Stimulated activated CD4-positive, alpha-beta T cell treated with anti-CD3 and anti-CD28 coated beads, Interleukin-4, amount 100 ng/mL, for 24 hours (primary cell): ENCODE results near the gene KDM4D.
"Not testable (repeated sequence)": the region's sequence is repeated elsewhere in the genome, so short reads cannot be mapped to it uniquely, and the experiment has no call there.

Experiments
- DNase-seq: peaks from one replicate; pipeline ENCODE4 v3.0.0-alpha.2; 2020

The KDM4D gene

DNA sequence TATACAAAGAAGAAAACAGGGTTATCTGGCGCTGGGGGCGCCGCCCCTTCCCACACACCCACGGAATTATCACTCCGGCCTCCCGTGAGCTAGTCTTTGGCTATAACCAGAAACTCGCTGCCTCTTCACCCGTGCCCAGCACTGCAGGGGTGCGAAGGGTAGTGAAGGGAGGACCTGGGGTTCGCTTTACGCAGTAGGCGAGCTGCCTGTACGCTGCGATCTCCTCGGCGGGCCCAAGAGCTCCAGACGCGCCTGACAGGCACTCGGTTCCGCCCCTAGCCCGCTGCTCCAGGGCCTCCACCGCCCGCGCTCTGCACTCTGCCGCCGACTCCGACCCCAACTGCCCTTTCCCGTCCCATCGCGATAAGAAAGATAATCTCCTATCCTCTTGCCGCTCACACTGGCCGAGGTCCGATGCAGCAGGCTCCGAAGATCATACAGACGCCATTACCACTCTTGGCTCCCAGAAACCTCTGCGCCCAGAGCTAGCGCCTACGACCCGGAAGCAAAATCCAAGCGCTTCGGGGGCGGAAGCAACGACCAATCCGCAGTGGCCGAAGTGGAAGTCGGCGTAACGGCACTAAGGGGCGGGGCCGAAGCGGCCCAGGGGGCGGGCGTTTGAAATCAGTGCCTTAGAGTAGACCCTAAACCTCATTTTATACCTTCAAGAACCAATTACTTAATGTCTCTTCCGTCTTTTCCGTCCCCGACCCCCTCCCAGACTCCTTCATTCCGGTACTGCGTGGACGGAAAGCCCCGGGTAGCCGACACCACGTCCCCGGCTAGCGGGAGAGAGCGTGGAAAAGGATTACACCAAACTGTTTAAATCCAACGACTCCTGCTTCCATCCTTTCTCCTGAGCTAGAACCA lies at the start of gene KDM4D, which contains the start of gene CWC15:
KDM4D (plus strand) TSS at position 611 of the 870 bp plus-strand sequence. CDS start 23,664 bp downstream, outside the sequence.
CWC15 (minus strand) TSS at position 458 of the 870 bp plus-strand sequence. CDS start 1,371 bp downstream, outside the sequence.
- DNase-seq = peak; percentile 96

DNA sequence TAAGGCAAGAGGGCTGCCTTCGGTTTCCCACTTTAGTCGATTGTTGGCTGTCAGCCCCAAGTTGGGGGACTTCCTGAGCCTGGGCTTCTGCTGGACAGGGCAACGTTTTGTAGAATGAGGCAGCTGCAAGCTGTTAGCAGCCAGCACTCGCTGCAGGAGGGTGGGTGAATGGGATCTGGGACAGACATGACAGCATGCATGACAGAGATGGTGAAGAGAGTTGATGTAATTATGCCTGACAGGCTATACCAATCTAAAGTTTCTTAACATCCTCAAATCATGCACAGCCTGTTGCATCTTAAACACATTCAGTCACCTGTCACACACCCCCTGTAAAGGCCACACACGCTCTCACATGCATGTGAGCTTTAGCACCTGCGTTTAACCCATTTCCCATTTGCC lies 49.3 kb upstream of the KDM4D start:
- DNase-seq = no peak

DNA sequence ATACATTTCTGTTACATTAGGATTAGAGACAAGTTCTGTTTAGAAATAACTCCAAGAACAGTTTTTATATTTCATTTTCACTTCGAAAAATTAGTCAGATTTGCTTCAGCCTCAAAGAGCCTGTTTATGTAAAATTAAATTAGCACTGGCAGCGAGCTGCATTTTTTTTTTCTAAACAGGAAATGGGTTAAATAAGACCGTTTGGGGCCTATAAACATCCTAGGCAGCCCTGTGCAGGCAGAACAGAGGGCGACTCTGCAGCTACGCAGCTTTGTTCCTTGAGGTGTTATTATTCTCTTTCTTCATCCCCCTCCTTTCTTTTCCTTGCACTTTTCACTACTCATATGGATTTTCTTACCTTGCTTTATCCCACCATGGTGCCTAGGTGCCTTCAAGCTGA lies 48.9 kb upstream of the KDM4D start:
- DNase-seq = no peak

DNA sequence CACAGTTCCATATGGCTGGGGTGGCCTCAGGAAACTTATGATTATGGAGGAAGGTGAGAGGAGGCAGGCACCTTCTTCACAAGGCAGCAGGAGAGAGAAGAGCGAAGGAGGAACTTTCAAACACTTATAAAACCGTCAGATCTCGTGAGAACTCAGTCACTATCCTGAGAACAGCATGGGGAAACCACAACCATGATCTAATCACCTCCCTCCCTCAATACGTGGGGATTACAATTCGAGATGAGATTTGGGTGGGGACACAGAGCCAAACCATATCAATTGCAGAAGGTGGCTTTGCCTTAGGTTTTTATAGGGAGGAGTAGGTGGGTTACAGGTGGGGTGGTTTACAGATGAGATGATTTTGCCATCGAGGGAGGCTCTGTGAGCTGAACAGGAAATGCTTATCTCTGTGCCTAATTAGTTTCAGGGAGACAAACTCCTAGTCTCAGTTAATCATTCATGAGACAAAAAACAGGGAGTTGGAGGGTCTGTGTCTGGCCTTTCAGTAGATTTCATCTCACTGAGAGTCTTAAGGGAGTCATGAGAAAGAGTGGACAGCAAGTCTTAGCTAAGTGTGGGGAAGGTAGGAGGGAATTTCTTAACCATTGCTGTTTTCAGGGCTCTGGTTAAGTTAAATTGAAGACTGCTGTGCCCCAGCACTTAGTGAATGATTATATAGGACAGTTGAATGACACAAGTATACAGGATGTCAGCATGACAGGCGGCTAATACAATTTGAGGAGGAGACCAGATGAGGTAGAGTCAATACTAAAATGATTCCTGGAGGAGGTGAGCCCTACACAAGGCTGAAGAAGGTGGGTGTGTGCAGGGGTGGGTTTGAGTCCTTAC lies 47.9 kb upstream of the KDM4D start:
- DNase-seq = no peak

DNA sequence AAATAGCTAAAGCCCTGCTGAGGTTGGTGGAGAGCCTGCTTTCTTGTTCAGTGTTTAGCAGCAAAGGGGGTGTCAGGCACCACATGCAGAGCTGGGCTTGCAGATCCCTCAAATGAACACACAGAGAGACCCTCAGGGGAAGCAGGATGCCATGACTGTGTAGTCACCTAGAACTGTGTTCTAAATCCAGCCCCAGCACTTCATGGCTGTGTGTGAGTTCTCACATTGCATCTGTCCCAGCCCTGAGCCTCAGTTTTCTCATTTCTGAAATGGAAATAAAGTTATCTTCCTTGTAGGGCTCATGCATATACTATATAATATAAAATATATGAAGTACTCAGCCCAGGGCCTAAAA lies 47.3 kb upstream of the KDM4D start:
- DNase-seq = no peak

DNA sequence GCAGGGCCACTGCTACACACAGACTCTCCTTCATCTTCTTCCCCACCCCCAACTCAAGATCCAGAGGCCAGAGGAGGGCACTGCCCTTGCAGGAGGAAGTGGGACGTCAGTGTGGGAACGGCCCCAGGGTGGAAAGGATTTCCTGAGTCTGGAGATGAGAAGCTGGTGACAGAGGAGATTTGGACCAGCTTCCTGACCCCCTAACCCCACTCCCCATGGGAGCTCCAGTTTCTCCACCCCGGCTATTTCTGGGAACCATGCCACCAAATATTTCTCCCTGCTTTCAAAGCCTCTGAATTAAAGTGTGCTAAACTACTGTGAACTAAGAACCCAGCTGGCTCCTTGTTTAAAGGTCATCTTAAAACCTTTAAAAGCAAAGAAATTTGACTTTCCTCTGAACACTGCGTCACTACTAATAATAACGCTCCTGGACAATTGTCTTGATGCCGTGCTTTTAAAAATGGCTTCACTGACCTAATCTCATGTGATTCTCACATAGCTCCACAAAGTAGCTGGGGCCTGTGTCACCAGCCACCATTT lies 46.7 kb upstream of the KDM4D start:
- DNase-seq = no peak

DNA sequence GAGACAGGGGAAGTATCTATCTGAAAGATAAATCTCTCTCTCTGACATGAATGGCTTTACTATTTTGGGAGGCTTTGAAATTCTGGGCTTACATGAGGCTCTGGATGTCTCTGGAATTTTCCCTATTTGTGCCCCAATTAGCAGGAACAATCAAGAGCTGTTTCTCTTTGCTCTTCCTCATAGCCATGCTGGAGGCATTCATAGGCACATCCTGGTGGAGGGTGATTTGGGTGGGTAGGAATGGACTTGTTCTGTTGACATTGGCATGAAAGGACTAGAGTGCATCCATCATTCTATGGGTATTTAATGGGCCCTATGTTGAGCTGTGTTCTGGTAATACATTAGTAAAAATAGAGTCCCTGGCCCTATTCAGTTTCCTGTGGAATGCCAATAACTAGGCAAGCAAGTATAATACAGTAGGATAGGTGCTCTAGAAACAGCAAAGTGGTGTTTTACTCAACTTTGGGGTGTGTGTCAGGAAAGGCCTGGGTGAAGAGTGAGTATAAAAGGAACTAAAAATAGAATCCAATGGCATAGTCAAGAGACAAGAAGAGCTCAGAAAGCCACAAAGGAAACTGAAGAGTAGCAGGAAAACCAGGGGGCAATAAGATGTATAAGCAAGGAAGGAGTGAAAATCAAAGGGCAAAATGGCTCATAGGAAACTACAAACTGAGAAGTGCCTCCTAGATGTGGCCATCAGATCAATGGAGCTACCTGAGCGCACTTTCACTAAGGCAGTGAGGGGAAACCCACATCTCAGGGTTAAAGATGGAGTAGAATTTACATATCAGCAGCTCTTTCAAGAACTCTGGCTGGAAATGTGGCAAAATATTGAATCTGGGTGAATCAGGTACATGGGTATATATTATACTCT lies 45.2 kb upstream of the KDM4D start:
- no peak for DNase-seq

DNA sequence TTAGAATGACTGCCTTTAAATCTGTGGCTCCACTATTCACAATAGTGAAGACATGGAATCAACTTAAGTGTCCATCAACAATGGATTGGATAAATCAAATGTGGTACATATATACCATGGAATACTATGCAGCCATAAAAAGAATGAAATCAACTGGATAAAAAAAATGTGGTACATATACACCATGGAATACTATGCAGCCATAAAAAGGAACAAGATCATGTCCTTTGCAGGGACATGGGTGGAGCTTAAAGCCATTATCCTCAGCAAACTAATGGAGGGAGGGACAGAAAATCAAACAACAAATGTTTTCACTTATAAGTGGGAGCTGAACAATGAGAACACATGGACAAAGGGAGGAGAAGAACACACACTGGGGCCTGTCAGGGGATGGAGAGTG lies 41.4 kb upstream of the KDM4D start:
- DNase-seq = not testable (repeated sequence)

DNA sequence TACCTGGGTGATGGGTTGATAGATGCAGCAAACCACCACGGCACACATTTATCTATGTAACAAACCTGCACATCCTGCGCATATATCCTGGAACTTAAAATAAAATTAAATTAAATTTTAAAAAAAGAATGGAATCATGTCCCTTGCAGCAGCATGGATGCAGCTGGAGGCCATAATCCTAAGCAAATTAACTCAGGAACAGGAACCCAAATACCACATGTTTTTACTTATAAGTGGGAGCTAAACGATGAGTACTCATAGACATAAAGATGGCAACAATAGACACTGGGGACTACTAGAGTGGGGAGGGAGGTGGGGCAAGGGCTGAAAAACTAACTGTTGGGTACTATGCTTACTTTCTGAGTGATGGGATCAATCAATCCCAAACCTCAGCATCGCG lies 41.0 kb upstream of the KDM4D start:
- no peak for DNase-seq

DNA sequence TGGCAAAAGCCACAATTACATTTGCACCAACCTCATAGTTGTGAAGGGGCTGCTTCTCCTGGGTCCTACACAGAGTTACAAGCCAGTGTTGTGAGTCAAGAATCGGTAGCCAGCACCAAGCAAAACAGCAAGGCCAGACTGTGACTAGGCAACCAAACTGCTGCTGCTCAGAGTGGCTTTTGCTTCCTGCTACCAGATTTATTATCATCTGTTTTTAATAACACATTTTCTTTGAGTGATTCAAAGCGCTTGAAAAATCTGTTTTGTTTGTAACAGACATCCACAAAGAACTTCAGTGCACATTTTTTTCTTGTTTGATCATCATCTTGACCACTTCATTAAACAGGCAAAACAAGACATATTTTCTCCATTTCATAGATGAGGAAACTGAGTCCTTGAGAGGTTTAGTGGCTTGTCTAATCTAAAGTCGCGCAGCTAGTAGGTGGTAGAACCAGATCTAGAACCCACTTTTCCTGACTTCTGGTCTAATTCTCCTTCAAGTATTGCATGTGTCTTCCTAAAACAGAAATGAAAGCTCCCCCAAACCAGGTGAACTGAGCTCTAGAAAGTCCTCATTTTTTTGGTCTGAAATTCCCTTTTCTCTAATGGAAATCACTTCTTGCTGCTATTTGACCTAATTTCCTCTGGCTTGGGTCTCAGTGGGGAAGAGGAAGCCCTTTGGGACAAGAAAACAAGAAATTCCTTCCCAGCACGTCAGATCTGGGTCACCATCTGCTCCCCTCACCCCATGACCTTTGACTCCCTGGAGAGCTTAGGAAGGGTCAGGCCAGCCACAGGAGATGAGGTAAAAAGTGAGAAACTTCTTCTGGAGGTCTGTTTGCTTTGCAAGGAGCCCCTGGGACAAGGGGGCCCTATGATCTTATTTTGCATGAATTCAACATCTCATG lies 40.0 kb upstream of the KDM4D start:
- no peak for DNase-seq

DNA sequence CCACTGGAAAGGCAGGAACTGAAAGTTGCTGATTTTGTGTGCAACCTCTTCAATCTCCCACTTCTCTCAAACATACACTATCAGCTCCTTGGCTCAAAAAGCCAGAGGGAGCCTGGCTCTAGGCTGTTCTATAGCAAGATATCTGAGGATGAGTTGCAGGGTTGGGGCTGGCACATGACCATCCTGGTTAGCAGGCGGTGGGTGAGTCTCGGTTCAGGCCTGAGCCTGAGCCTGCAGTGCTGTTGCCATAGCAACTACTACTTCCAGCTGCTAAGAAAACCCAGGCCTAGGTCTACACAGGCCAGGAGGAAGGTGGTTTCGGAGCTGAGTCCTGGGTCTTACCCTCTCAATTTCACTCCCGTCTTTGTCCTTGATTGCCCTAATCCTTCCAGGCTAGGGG lies 39.1 kb upstream of the KDM4D start:
- DNase-seq = no peak

DNA sequence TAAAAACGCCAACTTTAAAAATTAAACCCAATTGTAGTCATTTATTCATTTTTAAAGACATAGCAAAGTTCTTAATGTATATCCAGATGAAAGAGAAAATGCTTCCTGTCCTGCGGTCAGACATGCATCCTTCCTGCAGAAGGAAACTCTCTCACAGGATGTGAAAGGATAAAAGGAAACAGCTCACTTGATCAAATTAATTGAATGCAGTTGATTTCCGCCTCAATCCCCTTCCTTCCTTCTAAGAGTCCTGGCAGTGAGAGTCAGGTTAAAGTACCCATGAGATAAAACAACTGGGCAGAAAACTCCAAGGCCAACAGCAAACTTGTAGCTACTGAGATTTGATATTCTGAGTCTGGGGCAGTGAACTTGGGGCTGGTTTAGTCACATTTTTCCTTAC lies 38.7 kb upstream of the KDM4D start:
- DNase-seq = no peak

DNA sequence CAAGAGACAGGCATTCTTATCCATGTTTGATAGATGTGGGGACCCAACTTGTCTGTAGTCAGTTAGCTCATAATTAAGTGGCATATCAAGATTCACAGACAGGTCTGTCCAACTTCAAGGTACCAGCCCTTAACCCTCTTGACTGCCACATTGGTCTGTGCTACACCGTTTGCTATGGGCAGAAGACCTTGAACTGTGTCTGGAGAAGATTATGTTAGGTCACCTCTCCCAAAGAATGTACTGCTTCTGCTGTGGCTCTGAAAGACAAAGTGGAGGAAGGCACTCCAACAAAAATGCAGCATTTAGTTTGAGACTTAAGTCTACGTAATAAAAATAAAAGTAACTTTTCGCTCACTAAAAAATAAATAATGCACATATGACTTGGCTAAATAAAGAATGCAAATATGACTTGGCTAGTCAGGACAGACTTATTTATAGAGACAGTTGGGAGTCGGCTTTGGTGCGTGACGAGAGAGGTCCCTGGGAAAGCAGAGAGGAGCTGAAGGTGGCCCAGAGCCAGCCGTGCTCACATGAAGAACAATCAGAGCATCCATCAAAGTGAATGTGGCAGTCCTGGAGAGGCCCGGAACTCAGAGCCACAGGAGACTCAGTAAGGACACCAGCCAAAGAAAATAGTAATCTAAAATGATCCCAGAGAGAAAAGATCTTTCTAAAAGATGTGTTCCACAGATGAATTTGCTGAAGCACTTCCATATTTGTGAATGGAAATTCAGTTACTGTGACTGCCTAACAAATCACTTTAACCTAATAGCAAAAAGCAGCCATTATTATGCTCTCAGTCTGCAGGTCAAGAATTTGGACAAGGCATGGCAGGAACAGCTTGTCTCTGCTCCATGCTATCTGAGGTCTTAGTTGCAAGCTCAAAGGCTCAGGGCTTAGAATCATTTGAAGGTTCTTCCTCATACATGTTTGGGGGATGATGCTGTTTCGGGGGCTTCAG lies 35.1 kb upstream of the KDM4D start:
- no peak for DNase-seq

DNA sequence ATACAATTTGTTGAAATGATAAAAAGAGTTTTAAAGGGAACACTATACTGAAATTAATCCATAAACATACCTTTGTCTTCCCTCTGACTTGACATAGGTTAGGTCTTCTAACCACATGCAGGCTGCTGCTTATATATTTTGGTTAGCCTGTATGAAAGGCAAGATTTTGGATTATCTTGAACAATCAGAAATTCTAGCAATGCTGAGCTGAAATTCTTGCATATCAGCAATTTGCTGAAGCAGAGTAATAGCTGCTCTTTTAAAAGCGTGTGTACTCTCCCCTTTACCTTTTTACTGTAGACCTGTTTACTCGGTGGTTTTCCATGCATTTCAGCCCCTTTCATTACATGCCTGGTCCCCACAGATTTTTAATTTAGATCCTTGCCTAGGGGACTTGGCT lies 34.2 kb upstream of the KDM4D start:
- DNase-seq = no peak

DNA sequence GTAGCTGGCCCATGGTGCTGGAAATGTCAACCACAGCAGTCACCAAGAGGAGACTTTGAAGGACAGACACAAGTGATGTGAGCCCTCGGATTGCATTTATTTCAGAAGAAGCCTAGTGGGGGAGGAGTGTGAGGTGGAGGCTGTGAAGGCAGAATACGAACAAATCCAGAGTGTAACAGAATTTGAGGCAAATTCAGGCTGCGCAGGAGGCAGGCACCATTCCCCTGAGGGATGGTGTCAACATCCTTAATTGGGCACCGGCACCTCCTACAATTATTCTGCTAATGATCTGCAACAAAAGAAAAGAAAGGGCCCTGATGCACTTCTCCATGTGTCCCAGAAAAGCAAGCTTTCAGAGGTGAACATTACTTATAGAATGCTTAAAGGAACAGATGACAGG lies 32.4 kb upstream of the KDM4D start:
- no peak for DNase-seq

DNA sequence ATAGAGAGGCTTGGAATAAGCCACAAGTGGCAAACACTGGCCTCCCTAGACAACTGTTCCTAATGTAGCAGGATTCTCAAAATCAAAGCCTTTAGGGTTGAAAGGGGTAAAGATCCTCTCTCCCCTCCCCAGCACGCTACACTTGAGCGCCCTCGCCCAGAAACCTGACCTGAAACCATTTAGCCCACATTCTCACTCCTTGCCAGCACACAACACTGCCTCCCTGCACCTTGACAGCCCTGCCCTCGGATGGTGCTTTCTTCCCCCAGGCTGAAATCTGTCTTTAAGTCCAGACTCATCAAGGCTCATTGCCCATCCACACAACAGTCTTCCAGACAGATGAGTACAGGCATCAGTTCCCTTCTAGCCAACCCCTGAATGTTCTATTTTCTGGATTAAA lies 26.7 kb upstream of the KDM4D start:
- DNase-seq = no peak

DNA sequence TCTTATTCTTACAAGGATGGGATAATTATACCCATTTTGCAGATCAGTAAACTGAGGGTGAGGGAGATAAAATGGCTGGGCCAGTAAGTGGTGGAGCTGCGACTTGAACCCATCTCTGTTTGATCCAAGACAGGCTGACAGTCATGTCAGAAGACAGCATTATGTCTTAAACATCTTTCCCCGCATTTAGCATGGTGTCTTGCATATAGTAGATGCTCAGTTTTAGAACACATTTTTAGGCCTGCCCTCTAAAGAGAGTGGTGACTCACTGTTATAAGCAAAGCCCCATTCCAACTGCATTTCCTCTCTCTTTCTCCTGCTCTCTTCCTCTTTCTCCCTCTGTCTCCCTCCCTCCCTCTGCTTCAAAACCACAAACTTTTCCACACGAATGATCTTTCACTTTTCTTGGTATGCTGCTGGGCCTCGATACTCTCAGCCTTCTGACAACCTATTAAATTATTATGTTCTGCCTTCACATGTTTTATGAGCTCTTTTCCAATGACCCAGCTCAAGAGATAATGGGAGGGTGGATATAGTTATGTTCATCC lies 25.4 kb upstream of the KDM4D start:
- no peak for DNase-seq

DNA sequence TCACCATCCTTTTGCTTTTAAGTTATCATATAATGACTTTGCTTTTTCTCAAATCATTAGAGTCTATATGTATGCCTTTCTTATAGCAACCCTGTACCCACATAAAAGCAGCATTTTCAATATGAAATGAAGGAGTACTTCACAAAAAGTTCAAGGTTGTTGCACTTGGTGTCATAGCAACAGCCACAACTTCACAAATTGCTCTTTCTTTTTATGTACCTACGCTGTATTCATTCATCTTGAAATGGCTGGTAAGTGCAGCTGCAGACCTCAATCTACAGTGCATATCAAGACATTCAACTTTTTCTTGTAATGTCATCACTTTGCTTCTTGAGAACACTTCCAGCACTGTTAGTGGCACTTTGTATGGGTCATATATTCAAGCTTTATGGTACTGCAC lies 18.8 kb upstream of the KDM4D start:
- DNase-seq = no peak

DNA sequence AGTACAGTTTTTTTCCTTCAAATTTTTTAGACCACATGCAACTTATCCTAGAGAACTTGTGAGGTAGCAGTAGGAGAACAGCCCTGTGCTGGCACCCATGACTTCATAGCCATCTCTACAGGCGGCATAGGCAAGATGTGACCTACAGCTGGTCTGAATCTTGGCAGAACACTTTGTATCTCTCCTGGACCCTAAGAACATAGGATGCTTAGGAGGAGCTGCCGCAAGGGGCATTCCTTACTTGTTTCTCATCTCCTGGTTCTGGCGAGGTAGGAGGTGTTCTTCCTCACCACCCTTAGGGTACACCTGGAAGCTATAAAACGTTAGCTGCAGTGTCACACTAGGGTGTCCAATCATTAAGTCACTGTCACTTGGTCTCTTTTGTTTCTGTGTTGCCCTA lies 16.5 kb upstream of the KDM4D start:
- DNase-seq = no peak

DNA sequence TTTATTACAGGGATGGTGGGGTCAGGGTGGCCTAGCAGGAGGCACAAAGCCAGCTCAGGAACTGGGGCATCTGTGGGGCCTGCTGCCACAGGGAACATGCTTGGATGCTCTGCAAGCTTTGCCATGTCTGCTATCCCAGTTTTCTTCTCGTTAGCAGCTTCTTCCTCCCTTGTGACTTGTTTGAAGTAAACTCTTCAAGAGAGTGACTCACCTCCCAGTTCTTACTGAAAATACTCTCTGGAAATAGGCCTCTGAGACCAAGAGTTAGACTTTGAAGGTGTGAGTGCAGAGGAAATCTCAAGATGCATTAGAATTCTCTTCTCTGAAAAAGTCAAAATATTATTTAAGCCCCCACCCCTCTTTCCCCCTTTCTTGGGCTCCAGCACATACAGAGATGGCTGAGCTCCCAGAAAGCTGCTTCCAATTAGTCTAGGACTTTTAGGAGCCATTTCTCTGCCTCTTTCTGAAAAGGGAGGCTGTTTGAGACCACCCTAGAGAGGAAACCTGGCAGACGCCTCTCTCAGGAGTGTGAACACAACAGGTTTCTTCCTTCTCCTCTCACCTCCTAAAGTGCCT lies 15.3 kb upstream of the KDM4D start:
- no peak for DNase-seq
